A549 (cell line): ENCODE data around the gene NAV2. TPM values are rescaled to one million over a fixed set of nuclear protein-coding genes. Genes with fewer than 3 reads are reported as not detected.

Experiments used
- ATAC-seq, 2 experiments: fragments of 200-7000 bp in 1 of 2; fragments of >200 bp in 1 of 2; cut with Nextera tagmentation in 1 of 2; cut with Tn5 transposase in 1 of 2; 3 replicates each; pipeline versions ENCODE4 v1.8.0 to v1.9.1; 2018 to 2020; ENCODE audit warnings: mild to moderate bottlenecking in 1 of 2, moderate library complexity in 1 of 2
- CTCF ChIA-PET: fragments of 300-600 bp; sonication (Branson Sonifier 250); formaldehyde crosslinking; extraction: SDS; loops from one replicate; lab custom pipeline; 2021; ENCODE audit warnings: antibody characterized with exemption, inconsistent platforms; lab: Yijun Ruan, JAX
- POLR2A ChIA-PET: fragments of 350-600 bp; formaldehyde crosslinking; extraction: SDS; loops from one replicate; lab custom pipeline; 2021; ENCODE audit warnings: antibody characterized with exemption, inconsistent platforms; lab: Yijun Ruan, JAX
- DNase-seq, 2 experiments: peaks; one replicate each; pipeline versions ENCODE4 v3.0.0 to v3.0.0-alpha.2; 2011 to 2016; ENCODE audit warnings: low read depth in 1 of 2, low spot score in 1 of 2
- FAIRE-seq: peaks from 2 replicates; lab custom pipeline; 2011; peaks lifted over from hg19 to GRCh38; lab: Jason Lieb, UNC
- H3K27ac ChIP-seq, 2 experiments: fragments of >200 bp; sonication (Bioruptor Twin); formaldehyde crosslinking; 3 replicates each; pipeline ENCODE4 v1.5.1; 2016 to 2017
- H3K4me1 ChIP-seq: fragments of >200 bp; sonication (Bioruptor Twin); formaldehyde crosslinking; 3 replicates; pipeline ENCODE4 v1.6.1; 2016
- H3K4me2 ChIP-seq: fragments of >200 bp; sonication (Bioruptor Twin); formaldehyde crosslinking; 3 replicates; pipeline ENCODE4 v1.6.1; 2016
- H3K4me3 ChIP-seq: fragments of >200 bp; sonication (Bioruptor Twin); formaldehyde crosslinking; 3 replicates; pipeline ENCODE4 v1.5.1; 2016
- H3K9me3 ChIP-seq: fragments of >200 bp; sonication (Bioruptor Twin); formaldehyde crosslinking; 3 replicates; pipeline ENCODE4 v1.6.1; 2016
- BHLHE40 ChIP-seq: IDR thresholded peaks from 2 replicates; pipeline ENCODE4 v1.6.1; 2012; ENCODE audit warnings: low read depth, low read length, inconsistent platforms
- CBX2 ChIP-seq: fragments of 200-600 bp; sonication (generic); IDR thresholded peaks from 2 replicates; pipeline ENCODE4 v1.6.1; 2016; ENCODE audit warnings: low read depth, mild to moderate bottlenecking, borderline replicate concordance
- CBX8 ChIP-seq: fragments of 200-600 bp; sonication (generic); IDR thresholded peaks from 2 replicates; pipeline ENCODE4 v1.6.1; 2016
- CHD2 ChIP-seq: fragments of 150-350 bp; IDR thresholded peaks from 2 replicates; pipeline ENCODE4 v1.6.1; 2014; ENCODE audit warnings: low read length; ENCODE audit not compliant: partially characterized antibody
- CHD4 ChIP-seq: fragments of 200-600 bp; sonication (generic); IDR thresholded peaks from 2 replicates; pipeline ENCODE4 v1.6.1; 2016; ENCODE audit warnings: antibody characterized with exemption, mild to moderate bottlenecking, borderline replicate concordance
- EHF ChIP-seq: fragments of 250-450 bp; sonication (Bioruptor Pico); IDR thresholded peaks from 2 replicates; pipeline ENCODE4 v1.5.0; 2020; ENCODE audit warnings: mild to moderate bottlenecking
- FOSB ChIP-seq: fragments of 250-450 bp; sonication (Bioruptor Pico); IDR thresholded peaks from 2 replicates; pipeline ENCODE4 v1.5.0; 2020; ENCODE audit warnings: mild to moderate bottlenecking, moderate library complexity
- FOXS1 ChIP-seq: fragments of 250-450 bp; sonication (Bioruptor Pico); IDR thresholded peaks from 2 replicates; pipeline ENCODE4 v1.5.0; 2020; ENCODE audit warnings: mild to moderate bottlenecking, moderate library complexity
- HDAC2 ChIP-seq: fragments of 200-600 bp; sonication (generic); IDR thresholded peaks from 2 replicates; pipeline ENCODE4 v1.6.1; 2016
- HOXB5 ChIP-seq: fragments of 250-450 bp; sonication (Bioruptor Pico); IDR thresholded peaks from 2 replicates; pipeline ENCODE4 v1.5.0; 2020; ENCODE audit warnings: mild to moderate bottlenecking, moderate library complexity
- JUNB ChIP-seq: fragments of >200 bp; sonication (Bioruptor Twin); formaldehyde crosslinking; IDR thresholded peaks from 2 replicates; pipeline ENCODE4 v1.6.1; 2016
- KDM1A ChIP-seq: fragments of 200-600 bp; sonication (generic); IDR thresholded peaks from 2 replicates; pipeline ENCODE4 v1.6.1; 2016; ENCODE audit warnings: low read depth, mild to moderate bottlenecking
- KDM5A ChIP-seq: fragments of 200-600 bp; sonication (generic); IDR thresholded peaks from 2 replicates; pipeline ENCODE4 v1.6.1; 2016; ENCODE audit warnings: antibody characterized with exemption, mild to moderate bottlenecking
- PHF8 ChIP-seq: fragments of 200-600 bp; sonication (generic); IDR thresholded peaks from 2 replicates; pipeline ENCODE4 v1.6.1; 2016; ENCODE audit warnings: low read depth, mild to moderate bottlenecking, antibody characterized with exemption, moderate library complexity, borderline replicate concordance
- POLR2A ChIP-seq: IDR thresholded peaks from 2 replicates; pipeline ENCODE4 v1.6.1; 2012; ENCODE audit warnings: mild to moderate bottlenecking, low read length
- RFX5 ChIP-seq: fragments of 450-650 bp; IDR thresholded peaks from 2 replicates; pipeline ENCODE4 v1.7.1; 2014; ENCODE audit warnings: antibody characterized with exemption, mild to moderate bottlenecking, moderate library complexity
- SMC3 ChIP-seq: fragments of >200 bp; sonication (Bioruptor Twin); formaldehyde crosslinking; IDR thresholded peaks from 3 replicates; pipeline ENCODE4 v1.6.1; 2018; ENCODE audit warnings: inconsistent platforms
- SREBF2 ChIP-seq: fragments of 450-650 bp; IDR thresholded peaks from 2 replicates; pipeline ENCODE4 v1.6.1; 2014; ENCODE audit warnings: mild to moderate bottlenecking, moderate library complexity
- TFCP2L1 ChIP-seq: fragments of 250-450 bp; sonication (Bioruptor Pico); IDR thresholded peaks from 2 replicates; pipeline ENCODE4 v1.5.0; 2021; ENCODE audit warnings: mild to moderate bottlenecking
- TP53 ChIP-seq: fragments of 250-450 bp; sonication (Bioruptor Pico); IDR thresholded peaks from 2 replicates; pipeline ENCODE4 v1.5.0; 2021; ENCODE audit warnings: mild to moderate bottlenecking, moderate library complexity
- ZC3H11A ChIP-seq: fragments of 450-650 bp; IDR thresholded peaks from 2 replicates; pipeline ENCODE4 v1.6.1; 2014; ENCODE audit warnings: antibody characterized with exemption, mild to moderate bottlenecking
- WGBS: methylation state at CpG from one replicate; pipeline ENCODE4 v1.1.6; 2017; ENCODE audit errors: missing lambda C conversion rate; 5-methylcytosine and 5-hydroxymethylcytosine counted together
- polyA plus RNA-seq, 4 experiments: library from polyadenylated mRNA; depleted of rRNA in 3 of 4; stranded (reverse); fragments of >200 nt; fragmentation: RNase III in 1 of 4; extraction: RNeasy Plus Mini Kit Qiagen cat#74134 plus additional on column Dnase treatment in 1 of 4; gene quantifications; 2 replicates in 3 of 4; 3 replicates in 1 of 4; pipeline ENCODE4 v1.2.3, GENCODE V29; 2011 to 2017
- TF ChIP-seq, protein P1 (sequence below): fragments of 250-450 bp; sonication (Bioruptor Pico); IDR thresholded peaks from 2 replicates; pipeline ENCODE4 v1.5.0; 2021; ENCODE audit warnings: mild to moderate bottlenecking, moderate library complexity, borderline replicate concordance
- TF ChIP-seq, protein P2 (sequence below): IDR thresholded peaks from 2 replicates; pipeline ENCODE4 v1.6.1; 2012
- TF ChIP-seq, protein P3 (sequence below): IDR thresholded peaks from 2 replicates; pipeline ENCODE4 v1.6.1; 2012
- TF ChIP-seq, protein P4 (sequence below): fragments of 450-650 bp; IDR thresholded peaks from 2 replicates; pipeline ENCODE4 v1.6.1; 2014; ENCODE audit warnings: antibody characterized with exemption

The NAV2 gene
- polyA plus RNA-seq, 2 of the 4 experiments (the other 2 are of a cell fraction): 4.9 to 19.8 TPM

DNA sequence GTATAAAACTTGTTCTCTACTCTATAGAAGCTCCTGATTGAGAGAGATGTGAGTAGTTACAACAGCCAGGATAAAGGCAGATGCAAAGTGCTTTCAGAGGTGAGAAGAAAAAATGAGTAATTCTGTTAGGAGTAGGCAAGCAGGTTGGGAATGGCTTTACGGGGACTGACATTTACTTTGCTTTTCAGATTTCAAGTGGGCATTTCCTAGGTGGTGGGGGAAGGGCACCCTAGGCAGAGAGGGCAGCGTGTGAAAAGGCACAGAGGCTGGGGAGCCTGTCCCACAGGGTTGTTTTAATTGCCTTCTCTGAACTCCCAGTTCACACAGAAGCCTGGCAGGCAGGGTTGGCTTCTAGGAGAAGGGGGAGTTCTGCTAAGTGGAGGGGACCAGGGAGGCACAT, 106.5 kb downstream of the NAV2 start (continued):
- TF ChIP-seq, protein P1, sequence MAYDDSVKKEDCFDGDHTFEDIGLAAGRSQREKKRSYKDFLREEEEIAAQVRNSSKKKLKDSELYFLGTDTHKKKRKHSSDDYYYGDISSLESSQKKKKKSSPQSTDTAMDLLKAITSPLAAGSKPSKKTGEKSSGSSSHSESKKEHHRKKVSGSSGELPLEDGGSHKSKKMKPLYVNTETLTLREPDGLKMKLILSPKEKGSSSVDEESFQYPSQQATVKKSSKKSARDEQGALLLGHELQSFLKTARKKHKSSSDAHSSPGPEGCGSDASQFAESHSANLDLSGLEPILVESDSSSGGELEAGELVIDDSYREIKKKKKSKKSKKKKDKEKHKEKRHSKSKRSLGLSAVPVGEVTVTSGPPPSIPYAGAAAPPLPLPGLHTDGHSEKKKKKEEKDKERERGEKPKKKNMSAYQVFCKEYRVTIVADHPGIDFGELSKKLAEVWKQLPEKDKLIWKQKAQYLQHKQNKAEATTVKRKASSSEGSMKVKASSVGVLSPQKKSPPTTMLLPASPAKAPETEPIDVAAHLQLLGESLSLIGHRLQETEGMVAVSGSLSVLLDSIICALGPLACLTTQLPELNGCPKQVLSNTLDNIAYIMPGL (CRISPR knock-in tag): no peak
- no peak for TF ChIP-seq ZC3H11A
- no peak for TF ChIP-seq KDM5A
- no peak for TF ChIP-seq RFX5
- TF ChIP-seq, protein P2, sequence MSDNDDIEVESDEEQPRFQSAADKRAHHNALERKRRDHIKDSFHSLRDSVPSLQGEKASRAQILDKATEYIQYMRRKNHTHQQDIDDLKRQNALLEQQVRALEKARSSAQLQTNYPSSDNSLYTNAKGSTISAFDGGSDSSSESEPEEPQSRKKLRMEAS: no peak
- no peak for TF ChIP-seq BHLHE40
- TF ChIP-seq EHF (CRISPR knock-in tag): no peak
- TF ChIP-seq SMC3: no peak

DNA sequence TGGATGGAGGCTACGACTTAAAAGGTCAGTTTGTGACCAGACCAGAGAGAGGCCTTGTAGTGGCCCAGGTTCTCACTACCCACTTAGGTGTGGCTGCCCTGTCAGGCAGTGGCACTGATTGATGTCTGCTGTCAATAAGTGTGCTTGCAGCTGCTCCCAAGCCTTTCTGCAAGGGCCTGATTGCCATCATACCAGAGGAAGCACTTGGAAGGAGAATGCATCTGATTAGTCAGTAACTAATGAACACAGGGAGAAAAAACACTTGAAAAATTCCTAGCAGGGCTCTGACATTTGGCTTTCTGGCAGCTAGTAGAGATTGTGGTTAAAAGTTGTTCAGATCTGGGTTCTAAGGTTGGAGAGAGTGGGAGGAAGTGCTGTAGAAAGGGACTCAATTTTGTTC, 107.5 kb downstream of the NAV2 start:
- DNase-seq (no peak), ATAC-seq (no peak), FAIRE-seq (no peak)
- ChIA-PET CTCF (interaction anchor here (1.0 kb wide), 1 partner anchor 267 kb away, joined by 3 read pairs; no protein-coding TSS in a partner anchor), POLR2A (no interaction called here)
- TF ChIP-seq ZC3H11A (no peak), KDM1A (no peak), CBX2 (no peak), HDAC2 (no peak), SREBF2 (no peak), HOXB5 (CRISPR knock-in tag) (no peak), JUNB (no peak), TFCP2L1 (no peak), TP53 (CRISPR knock-in tag) (no peak)
- TF ChIP-seq, protein P2: no peak
- TF ChIP-seq, protein P3, sequence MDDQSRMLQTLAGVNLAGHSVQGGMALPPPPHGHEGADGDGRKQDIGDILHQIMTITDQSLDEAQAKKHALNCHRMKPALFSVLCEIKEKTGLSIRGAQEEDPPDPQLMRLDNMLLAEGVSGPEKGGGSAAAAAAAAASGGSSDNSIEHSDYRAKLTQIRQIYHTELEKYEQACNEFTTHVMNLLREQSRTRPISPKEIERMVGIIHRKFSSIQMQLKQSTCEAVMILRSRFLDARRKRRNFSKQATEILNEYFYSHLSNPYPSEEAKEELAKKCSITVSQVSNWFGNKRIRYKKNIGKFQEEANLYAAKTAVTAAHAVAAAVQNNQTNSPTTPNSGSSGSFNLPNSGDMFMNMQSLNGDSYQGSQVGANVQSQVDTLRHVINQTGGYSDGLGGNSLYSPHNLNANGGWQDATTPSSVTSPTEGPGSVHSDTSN: no peak
- Histone ChIP-seq H3K4me2 (no peak overlapping the region), H3K27ac (no peak overlapping the region), H3K9me3 (no peaks in the 10 kb centered on the region), H3K4me3 (no peak overlapping the region), H3K4me1 (no peaks in the 10 kb centered on the region)
- WGBS: no CpG with 5 or more reads among the region's 1 CpG

DNA sequence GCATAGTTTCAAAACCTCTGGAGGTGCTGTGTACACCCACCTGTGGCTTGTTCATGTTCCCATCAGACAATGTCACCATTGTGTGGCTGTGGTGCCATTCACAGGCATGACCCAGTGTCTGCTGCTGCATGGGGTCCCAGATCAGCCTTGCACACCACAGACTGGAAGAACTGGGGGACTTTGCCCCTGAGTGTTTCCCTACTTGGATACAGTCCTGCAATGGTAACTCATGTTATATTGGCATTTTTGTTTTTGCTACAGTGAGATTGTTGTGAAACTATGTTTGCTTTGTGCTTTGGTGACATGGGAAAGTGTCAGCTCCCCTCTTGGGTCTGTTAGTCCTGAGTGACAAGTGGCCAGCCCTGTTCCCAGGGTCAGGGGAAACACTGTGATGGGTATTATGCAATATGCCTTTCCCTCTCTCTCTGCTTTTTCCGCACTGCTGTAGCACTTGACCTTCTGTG, 108.8 kb downstream of the NAV2 start:
- WGBS: 92% methylated on average over 1 of the region's 1 CpG
- H3K27ac ChIP-seq: no peak overlapping the region
- no peak overlapping the region for H3K4me2 ChIP-seq
- no peaks in the 10 kb centered on the region for H3K9me3 ChIP-seq
- FAIRE-seq: no peak
- TF ChIP-seq POLR2A (no peak), TP53 (CRISPR knock-in tag) (no peak), PHF8 (no peak), CHD2 (no peak), SMC3 (no peak), CHD4 (no peak), CBX8 (no peak), FOSB (no peak), HOXB5 (CRISPR knock-in tag) (no peak), FOXS1 (CRISPR knock-in tag) (no peak), TFCP2L1 (no peak), HDAC2 (no peak)
- TF ChIP-seq, protein P4, sequence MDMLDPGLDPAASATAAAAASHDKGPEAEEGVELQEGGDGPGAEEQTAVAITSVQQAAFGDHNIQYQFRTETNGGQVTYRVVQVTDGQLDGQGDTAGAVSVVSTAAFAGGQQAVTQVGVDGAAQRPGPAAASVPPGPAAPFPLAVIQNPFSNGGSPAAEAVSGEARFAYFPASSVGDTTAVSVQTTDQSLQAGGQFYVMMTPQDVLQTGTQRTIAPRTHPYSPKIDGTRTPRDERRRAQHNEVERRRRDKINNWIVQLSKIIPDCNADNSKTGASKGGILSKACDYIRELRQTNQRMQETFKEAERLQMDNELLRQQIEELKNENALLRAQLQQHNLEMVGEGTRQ: no peak
- DNase-seq: no peak
- no peaks in the 10 kb centered on the region for H3K4me1 ChIP-seq
- ChIA-PET CTCF (no interaction called here), POLR2A (no interaction called here)
- ATAC-seq: no peak
- H3K4me3 ChIP-seq: no peak overlapping the region
